ENCODE measurements around the gene GOLGA5. TPM values are rescaled to one million over a fixed set of nuclear protein-coding genes. Genes with fewer than 3 reads are reported as not detected.

GOLGA5 gene
- total and polyA plus RNA-seq, 2 donors (not counting 1 experiment from before 2014, with no cell fraction given), result 13.3 to 23.1 TPM

- WGBS (ENCODE audit: insufficient coverage), result 60% methylated on average over 3 of the region's 6 CpGs
- H3K79me2 ChIP-seq (ENCODE audit: control insufficient read depth, insufficient read depth, low read length), result no peaks in the 10 kb centered on the region
- ATAC-seq (ENCODE audit: low read depth), result no peak
- no peaks in the 10 kb centered on the region for H3K4me1 ChIP-seq (ENCODE audit: control insufficient read depth in 2 of 2, insufficient read depth in 2 of 2, low read length in 2 of 2)
- Mint-ChIP-seq H3K27me3 (peaks cover 25% of the 10 kb centered on the region), H3K4me1 (no peaks in the 10 kb centered on the region), H3K9me3 (ENCODE audit: insufficient read depth) (peaks cover 10% of the 10 kb centered on the region), H3K4me3 (no peak overlapping the region), H3K27ac (no peak overlapping the region)
- peaks cover 0 to 5% (median 0%) of the 10 kb centered on the region in 4 experiments for H3K27me3 ChIP-seq (replicated peaks in 1 of 4; ENCODE audit: control extremely low read depth in 1 of 4, control insufficient read depth in 3 of 4, insufficient read depth in 4 of 4, low read length in 3 of 4)
- no peak overlapping the region for H3K4me2 ChIP-seq (replicated peaks; ENCODE audit: low read depth, low read length, poor library complexity, severe bottlenecking)
- H3K9me3 ChIP-seq (ENCODE audit: control extremely low read depth in 1 of 3, control insufficient read depth in 2 of 3, insufficient read depth in 1 of 3, low read length in 2 of 3), result peaks cover 0 to 8% (median 0%) of the 10 kb centered on the region in 3 donors
- H3K36me3 ChIP-seq (replicated peaks in 1 of 2; ENCODE audit: control extremely low read depth in 1 of 2, control insufficient read depth in 1 of 2, extremely low read depth in 1 of 2, insufficient read depth in 2 of 2, low read length in 1 of 2), result no peaks in the 10 kb centered on the region
- no peak overlapping the region for H3K27ac ChIP-seq (ENCODE audit: low read length in 2 of 2)
- no peaks in the 10 kb centered on the region for H4K20me1 ChIP-seq (ENCODE audit: control insufficient read depth, insufficient read depth, low read length, poor library complexity, severe bottlenecking)
- H3K4me3 ChIP-seq (ENCODE audit: control extremely low read depth in 1 of 5, extremely low read depth in 1 of 5, insufficient read depth in 1 of 5, low read depth in 2 of 5, low read length in 4 of 5), result no peak overlapping the region
- no peak overlapping the region for H3K9ac ChIP-seq (ENCODE audit: low read length)
- no peak for DNase-seq
- CTCF ChIA-PET, result no interaction called here
- no peak for TF ChIP-seq CTCF (IDR thresholded peaks at IDR 0.05)
- no peak for TF ChIP-seq EZH2 (IDR thresholded peaks at IDR 0.05; ENCODE audit: borderline replicate concordance, insufficient read depth, low read depth, low read length, poor library complexity, severe bottlenecking)
- H2AFZ ChIP-seq (ENCODE audit: insufficient read depth, low read depth, low read length, poor library complexity, severe bottlenecking), result no peak overlapping the region
- intact Hi-C loops (cut with micrococcal nuclease), result no loop called here
- POLR2A ChIA-PET, result no interaction called here
These were observed 69.4 kb downstream of the GOLGA5 start for GRCh38 chr14:92863286-92864080.

GRCh38 chr14:92865674-92866073, 71.6 kb downstream of the GOLGA5 start:
- Histone ChIP-seq H3K79me2 (ENCODE audit: control insufficient read depth, insufficient read depth, low read length) (no peaks in the 10 kb centered on the region), H3K9me3 (ENCODE audit: control extremely low read depth in 1 of 3, control insufficient read depth in 2 of 3, insufficient read depth in 1 of 3, low read length in 2 of 3) (peaks cover 0 to 5% (median 0%) of the 10 kb centered on the region in 3 donors), H3K9ac (ENCODE audit: low read length) (no peak overlapping the region), H3K4me3 (ENCODE audit: control extremely low read depth in 1 of 5, extremely low read depth in 1 of 5, insufficient read depth in 1 of 5, low read depth in 2 of 5, low read length in 4 of 5) (no peak overlapping the region), H3K4me1 (ENCODE audit: control insufficient read depth in 2 of 2, insufficient read depth in 2 of 2, low read length in 2 of 2) (no peaks in the 10 kb centered on the region), H4K20me1 (ENCODE audit: control insufficient read depth, insufficient read depth, low read length, poor library complexity, severe bottlenecking) (no peaks in the 10 kb centered on the region), H3K27ac (ENCODE audit: low read length in 2 of 2) (no peak overlapping the region), H3K27me3 (replicated peaks in 1 of 4; ENCODE audit: control extremely low read depth in 1 of 4, control insufficient read depth in 3 of 4, insufficient read depth in 4 of 4, low read length in 3 of 4) (peaks cover 0 to 5% (median 0%) of the 10 kb centered on the region in 4 experiments), H2AFZ (ENCODE audit: insufficient read depth, low read depth, low read length, poor library complexity, severe bottlenecking) (no peak overlapping the region), H3K36me3 (replicated peaks in 1 of 2; ENCODE audit: control extremely low read depth in 1 of 2, control insufficient read depth in 1 of 2, extremely low read depth in 1 of 2, insufficient read depth in 2 of 2, low read length in 1 of 2) (no peaks in the 10 kb centered on the region), H3K4me2 (replicated peaks; ENCODE audit: low read depth, low read length, poor library complexity, severe bottlenecking) (no peak overlapping the region)
- Mint-ChIP-seq H3K27ac (no peak overlapping the region), H3K4me3 (no peak overlapping the region), H3K4me1 (no peaks in the 10 kb centered on the region), H3K27me3 (peaks cover 25% of the 10 kb centered on the region), H3K9me3 (ENCODE audit: insufficient read depth) (peaks cover 10% of the 10 kb centered on the region)
- no peak for ATAC-seq (ENCODE audit: low read depth)
- CTCF ChIA-PET, result no interaction called here
- TF ChIP-seq EZH2 (IDR thresholded peaks at IDR 0.05; ENCODE audit: borderline replicate concordance, insufficient read depth, low read depth, low read length, poor library complexity, severe bottlenecking), result no peak
- TF ChIP-seq CTCF (IDR thresholded peaks at IDR 0.05), result no peak
- no peak for DNase-seq
- POLR2A ChIA-PET, result no interaction called here
- intact Hi-C loops (cut with micrococcal nuclease), result no loop called here
- no CpG with 5 or more reads among the region's 1 CpG for WGBS (ENCODE audit: insufficient coverage)
